ENCODE data around the gene ZSWIM4. TPM values are rescaled to one million over a fixed set of nuclear protein-coding genes. Genes with fewer than 3 reads are reported as not detected.
A peak's percentile ranks its signal among the peaks of the same experiment; 100 is the strongest.

ZSWIM4 gene
- total and polyA plus RNA-seq, 2 of the 13 experiments (the other 11 are each of a cell fraction or from before 2014, with no cell fraction given): 0.33 to 0.86 TPM

GRCh38 chr19:13774217-13775191, 20.7 kb upstream of the ZSWIM4 start, which contains the start of gene C19orf53 (continued):
- TF ChIP-seq TFAP4 (IDR thresholded peaks at IDR 0.05; ENCODE audit: borderline replicate concordance, low read depth) (peak; percentile 51; the same call in 1 of the 2 replicates), MED8 (CRISPR knock-in tag; IDR thresholded peaks at IDR 0.05; ENCODE audit: insufficient replicate concordance) (peak; percentile 51), ZNF251 (CRISPR knock-in tag; IDR thresholded peaks at IDR 0.05) (no peak), ZNF205 (CRISPR knock-in tag; IDR thresholded peaks at IDR 0.05) (peak; percentile 91), PRPF4 (IDR thresholded peaks at IDR 0.05; ENCODE audit: low read depth, low read length, poor library complexity, severe bottlenecking) (no peak), YY1 (IDR thresholded peaks at IDR 0.05; ENCODE audit: insufficient read depth, insufficient replicate concordance, low read depth, low read length) (peak; percentile 91), ZUFSP (CRISPR knock-in tag; IDR thresholded peaks at IDR 0.05; ENCODE audit: borderline replicate concordance) (no peak), MYNN (CRISPR knock-in tag; IDR thresholded peaks at IDR 0.05; ENCODE audit: low read depth) (0 out of 2 replicates have a peak, but pooled peaks have one; percentile 53), ZBTB14 (CRISPR knock-in tag; IDR thresholded peaks at IDR 0.05) (no peak), ZNF589 (CRISPR knock-in tag; conservative IDR thresholded peaks at IDR 0.05) (no peak), MLLT10 (CRISPR knock-in tag; IDR thresholded peaks at IDR 0.05) (no peak), MLX (CRISPR knock-in tag; IDR thresholded peaks at IDR 0.05) (peak; percentile 55; the same call in 1 of the 2 replicates), ZSCAN5A (CRISPR knock-in tag; IDR thresholded peaks at IDR 0.05; ENCODE audit: borderline replicate concordance) (no peak), KDM1A (CRISPR knock-in tag; IDR thresholded peaks at IDR 0.05) (no peak), ZNF441 (CRISPR knock-in tag; IDR thresholded peaks at IDR 0.05; ENCODE audit: borderline replicate concordance) (0 out of 2 replicates have a peak, but pooled peaks have one; percentile 45)
